Left lobe of liver (tissue), 2 donors: ENCODE results near the gene PCCA. TPM values are rescaled to one million over a fixed set of nuclear protein-coding genes. Genes with fewer than 3 reads are reported as not detected.
A peak's percentile ranks its signal among the peaks of the same experiment; 100 is the strongest.

Experiments
- ATAC-seq: fragments of 200-7000 bp; cut with Tn5 transposase; one replicate; pipeline ENCODE4 v1.9.1; 2020; ENCODE audit warnings: mild to moderate bottlenecking, moderate library complexity
- DNase-seq: peaks from one replicate; pipeline ENCODE4 v3.0.0-alpha.2; 2020; ENCODE audit warnings: low spot score
- total RNA-seq: library from RNA; stranded (reverse); gene quantifications from one replicate; pipeline ENCODE4 v1.2.1, GENCODE V29; 2021
- donor health status: DM: no; HTN: no; CAD: no; lungs with moderate emphysema.
- donor health status: DM: no; HTN: yes; CAD: no.

Gene PCCA
- total RNA-seq, 1 donor from 2014 or later: 83.5 TPM

DNA sequence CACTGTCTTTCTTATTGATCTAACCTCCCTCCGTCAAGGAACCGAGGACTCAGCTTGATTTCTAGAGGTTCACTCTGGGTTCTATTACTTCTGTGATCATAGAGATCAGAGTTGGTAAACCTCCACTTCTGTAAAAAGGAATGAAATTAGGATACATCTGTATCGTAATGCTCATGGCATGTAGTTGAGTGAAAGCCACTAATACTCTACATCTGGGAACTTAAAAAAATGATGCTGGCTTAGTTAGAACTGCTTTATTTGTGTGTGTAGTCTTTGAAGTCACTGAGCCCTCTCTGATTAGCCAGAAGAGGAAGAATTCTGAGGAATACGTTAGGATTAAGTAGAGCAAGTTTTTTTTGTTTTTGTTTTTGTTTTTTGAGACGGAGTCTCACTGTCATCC lies 358.9 kb downstream of the PCCA start:
- DNase-seq (no peak), ATAC-seq (no peak)

- no peak for DNase-seq
- no peak for ATAC-seq
Observed at GRCh38 chr13:100451923-100452322, 363.0 kb downstream of the PCCA start.

DNA sequence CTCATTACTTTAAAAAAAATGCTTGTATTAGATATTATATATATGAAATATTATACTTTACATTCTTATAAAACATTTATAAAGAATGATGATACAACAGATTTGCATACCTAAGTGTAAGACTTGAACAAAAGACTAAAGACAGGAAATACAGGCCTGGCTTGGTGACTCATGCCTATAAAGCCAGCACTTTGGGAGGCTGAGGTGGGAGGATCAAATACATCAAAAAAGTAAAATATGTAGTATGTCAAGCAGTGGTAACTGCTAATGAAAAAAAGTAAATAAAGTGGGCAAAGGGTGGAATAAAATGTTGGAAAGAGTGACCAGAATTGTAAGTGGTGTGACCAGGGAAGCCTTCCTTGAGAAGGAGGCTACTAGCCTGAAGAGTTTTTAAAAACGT lies 366.0 kb downstream of the PCCA start:
- DNase-seq: no peak
- no peak for ATAC-seq

DNA sequence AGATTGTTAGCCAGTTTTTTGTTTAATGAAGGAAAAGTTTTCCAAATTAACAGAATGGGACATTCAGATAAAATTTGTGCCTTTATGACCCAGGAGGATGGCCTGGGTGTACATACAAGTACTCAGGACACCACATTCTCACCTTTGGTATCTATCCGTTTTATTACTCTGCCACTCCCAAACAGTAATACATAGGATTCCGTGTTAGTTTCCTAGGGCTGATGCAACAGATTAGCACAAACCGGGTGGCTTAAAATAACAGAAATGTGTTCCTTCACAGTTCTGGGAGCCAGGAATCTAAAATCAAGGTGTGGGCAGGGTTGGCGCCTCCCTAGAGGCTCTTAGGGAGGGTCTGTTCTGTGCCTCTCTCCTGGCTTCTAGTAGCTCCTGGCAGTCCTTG lies 369.8 kb downstream of the PCCA start:
- DNase-seq (no peak), ATAC-seq (no peak)

GRCh38 chr13:100459747-100460146 lies 370.9 kb downstream of the PCCA start:
- ATAC-seq (no peak), DNase-seq (no peak)

- ATAC-seq (no peak), DNase-seq (no peak)
Observed at GRCh38 chr13:100460266-100460665, 371.4 kb downstream of the PCCA start.

GRCh38 chr13:100460791-100461190 lies 371.9 kb downstream of the PCCA start:
- DNase-seq (no peak), ATAC-seq (no peak)

DNA sequence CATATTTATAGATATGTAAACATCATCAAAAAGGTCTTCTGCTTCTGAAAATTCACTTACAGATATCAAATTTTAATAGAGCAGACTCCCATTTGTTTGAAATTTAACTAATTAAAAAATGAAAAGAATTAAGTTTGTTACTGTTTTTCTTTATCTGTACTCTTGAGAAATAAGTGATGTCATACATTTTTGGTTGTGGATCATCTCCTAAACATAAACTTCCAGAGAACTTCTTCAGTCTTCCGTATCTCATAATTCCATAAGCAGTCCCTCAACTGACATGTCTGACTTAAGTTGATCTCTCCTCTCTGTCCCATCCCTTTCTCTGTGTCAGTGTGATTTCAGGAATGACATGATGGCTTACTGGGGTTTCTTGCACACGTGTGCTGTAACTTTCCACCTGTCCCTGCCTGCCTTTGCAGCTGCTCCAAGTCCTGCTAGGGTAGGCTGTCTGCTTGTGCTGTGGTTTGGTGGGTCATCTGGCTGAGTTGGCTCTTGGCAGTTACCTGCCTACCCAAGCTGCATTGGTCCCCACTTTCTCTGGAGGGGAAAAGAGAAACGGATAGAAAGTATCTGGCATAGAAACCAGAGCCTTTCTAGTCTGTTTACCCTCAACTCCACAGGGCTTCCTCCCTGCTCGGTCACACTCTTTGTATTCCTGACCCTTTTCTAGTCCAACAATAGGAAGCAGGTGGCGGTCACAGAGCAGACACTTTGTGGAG lies 372.6 kb downstream of the PCCA start:
- ATAC-seq (no peak), DNase-seq (no peak)

GRCh38 chr13:100464006-100464405 lies 375.1 kb downstream of the PCCA start:
- DNase-seq: no peak
- ATAC-seq: no peak

- no peak for DNase-seq
- ATAC-seq: peak; percentile 19
Observed at GRCh38 chr13:100465558-100465957, 376.7 kb downstream of the PCCA start.

- DNase-seq (no peak), ATAC-seq (no peak)
Observed at GRCh38 chr13:100470866-100471505, 382.1 kb downstream of the PCCA start.

DNA sequence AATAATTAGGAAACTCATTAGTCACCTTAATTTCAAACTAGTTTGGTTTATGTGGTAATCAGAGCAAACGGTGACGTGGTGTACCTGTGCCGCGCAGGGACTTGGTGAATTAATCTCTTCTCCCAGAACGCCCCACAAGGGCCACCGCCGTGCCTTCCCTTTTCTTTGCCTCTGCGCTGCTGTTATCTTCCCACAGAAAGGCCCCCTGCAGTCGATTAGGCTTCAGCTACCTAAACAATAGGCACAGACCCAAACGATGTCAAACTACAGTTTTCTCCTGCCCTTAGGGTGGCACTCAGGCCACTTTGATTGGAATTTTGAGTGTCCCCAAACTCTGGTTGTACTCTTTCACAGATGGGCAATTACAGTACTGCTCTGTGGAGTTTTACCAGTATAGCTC lies 384.2 kb downstream of the PCCA start:
- ATAC-seq (no peak), DNase-seq (no peak)

- ATAC-seq (no peak), DNase-seq (no peak)
Observed at GRCh38 chr13:100473501-100474044, 384.7 kb downstream of the PCCA start.

DNA sequence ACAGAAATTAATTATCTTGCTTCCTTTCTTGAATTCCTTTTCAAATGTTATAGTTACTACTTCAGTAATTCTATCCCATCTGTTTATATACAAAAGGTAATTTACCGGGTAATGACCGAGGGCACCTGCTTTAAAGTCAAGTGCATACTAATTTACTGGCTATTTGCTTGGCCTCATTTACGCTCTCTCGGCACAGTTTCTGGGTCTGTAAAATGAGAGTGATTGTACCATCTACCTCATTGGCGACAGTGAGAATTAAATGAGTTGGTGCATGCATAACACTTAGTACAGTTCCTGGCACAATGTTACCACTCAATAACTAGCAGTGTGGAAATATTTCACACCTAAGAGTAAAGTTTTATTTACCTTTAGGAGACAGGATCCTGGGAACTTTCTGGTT lies 388.1 kb downstream of the PCCA start:
- ATAC-seq (no peak), DNase-seq (no peak)

DNA sequence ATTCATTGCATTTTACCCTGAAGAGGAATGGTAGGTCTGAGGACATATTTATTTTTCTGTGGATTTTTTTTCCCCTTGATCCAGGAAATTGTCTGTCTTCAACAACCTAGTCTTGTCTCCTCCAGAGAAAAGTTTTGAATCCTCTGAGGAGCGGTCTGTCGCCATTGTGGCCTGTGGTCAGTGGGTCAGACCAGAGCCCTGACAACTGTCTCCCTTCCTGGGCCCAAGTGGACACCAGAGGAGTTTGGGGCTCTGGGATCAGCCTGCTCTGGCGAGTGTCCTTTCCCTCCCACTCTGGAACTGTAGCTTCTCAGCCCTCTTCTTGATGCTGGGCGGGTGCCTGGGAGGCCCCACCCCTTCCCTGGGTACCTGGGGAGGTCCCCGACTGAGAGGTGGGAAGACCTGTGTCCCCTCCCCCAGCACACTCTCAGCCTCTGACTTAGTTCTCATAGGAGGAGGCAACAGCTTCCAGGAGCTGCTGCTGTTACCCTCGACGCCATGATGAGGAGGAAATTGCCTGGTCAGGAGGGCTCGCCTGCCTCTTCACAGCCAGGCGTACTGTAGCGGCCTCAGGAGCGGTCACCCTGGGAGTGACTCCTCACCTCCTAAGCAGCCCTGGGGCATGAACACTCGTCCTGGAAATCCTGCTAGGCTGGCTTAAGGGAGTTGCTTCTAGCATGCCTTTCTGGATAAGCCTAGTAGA lies 389.4 kb downstream of the PCCA start:
- peak; percentile 16 for ATAC-seq
- DNase-seq: no peak

- no peak for DNase-seq
- ATAC-seq: no peak
Observed at GRCh38 chr13:100480676-100481075, 391.8 kb downstream of the PCCA start.

DNA sequence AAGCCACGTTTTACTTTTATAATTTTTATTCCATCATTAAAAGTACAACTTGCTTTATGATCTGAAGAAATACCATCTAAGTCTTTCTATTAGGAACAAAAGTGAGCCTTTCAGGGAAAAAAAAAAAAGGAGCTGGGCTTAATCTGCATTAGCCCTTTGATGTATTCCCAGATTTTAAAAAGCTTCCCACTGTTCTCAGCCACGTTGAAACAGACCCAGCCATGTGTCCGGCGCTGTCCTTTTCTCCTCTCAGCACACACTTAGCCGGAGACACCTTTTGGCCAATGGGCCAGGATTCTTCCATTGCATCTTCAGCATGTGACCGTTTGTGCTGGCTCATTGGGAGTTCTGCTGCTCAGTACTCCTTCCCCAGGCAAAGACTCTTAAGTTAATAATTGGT lies 394.2 kb downstream of the PCCA start:
- DNase-seq: no peak
- no peak for ATAC-seq

DNA sequence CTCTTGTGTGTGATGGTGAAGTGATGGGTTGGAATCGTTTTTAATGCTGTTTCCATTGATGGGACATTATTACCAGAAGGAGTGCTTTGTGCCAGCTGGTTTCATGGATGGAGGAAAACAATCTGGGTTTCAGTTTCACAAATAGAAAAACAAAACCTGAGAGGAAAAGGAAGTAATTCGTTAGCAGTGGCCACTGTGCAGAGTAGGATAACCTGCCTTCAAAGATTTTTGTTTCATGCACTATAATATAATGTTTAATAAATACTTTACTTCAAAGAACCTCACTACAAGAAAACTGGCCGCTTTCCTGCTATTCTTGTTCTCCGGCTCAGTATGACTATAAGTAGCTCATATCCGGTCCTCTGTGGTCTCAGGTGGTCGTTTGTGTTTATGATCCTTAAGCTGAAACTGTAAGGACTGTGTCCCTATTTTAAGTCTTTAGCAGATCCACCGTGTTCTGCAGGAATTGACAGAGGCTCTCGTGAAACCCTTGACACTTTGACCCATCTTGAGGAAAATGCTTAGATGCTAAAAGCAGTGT lies 395.0 kb downstream of the PCCA start:
- DNase-seq: no peak
- no peak for ATAC-seq

GRCh38 chr13:100484702-100485101 lies 395.8 kb downstream of the PCCA start:
- DNase-seq (no peak), ATAC-seq (no peak)

GRCh38 chr13:100485265-100485664 lies 396.4 kb downstream of the PCCA start:
- DNase-seq (no peak), ATAC-seq (no peak)

DNA sequence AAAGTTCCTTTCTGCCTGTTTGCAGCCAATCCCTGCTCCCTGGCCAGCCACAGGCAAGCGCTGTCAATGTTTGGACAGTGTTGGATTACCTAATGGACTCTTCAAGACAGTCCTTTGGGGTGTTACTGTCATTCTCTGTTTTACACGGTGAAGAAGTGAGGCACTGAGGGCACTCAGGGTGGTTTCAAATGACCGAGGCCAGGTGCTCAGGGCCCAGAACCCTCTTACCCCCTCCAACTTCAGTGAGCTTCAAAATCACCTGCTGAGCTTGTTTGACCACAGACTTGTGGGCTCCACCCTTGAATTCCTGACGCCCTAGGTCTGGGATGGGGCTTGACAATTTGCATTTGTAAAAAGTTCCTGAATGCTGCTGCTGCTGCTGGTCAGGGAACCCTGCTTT lies 401.8 kb downstream of the PCCA start:
- peak; percentile 59 for ATAC-seq

More for the DNA sequence above, 401.8 kb downstream of the PCCA start:
- DNase-seq: no peak
